Measurements from ENCODE around the gene UPF2.

The UPF2 gene

GRCh38 chr10:11881477-11882417 lies 160.9 kb downstream of the UPF2 start:
- no peak for DNase-seq

GRCh38 chr10:11881030-11881476 lies 161.6 kb downstream of the UPF2 start:
- no peak for DNase-seq

GRCh38 chr10:11880151-11881029 lies 162.2 kb downstream of the UPF2 start:
- no peak for DNase-seq

DNA sequence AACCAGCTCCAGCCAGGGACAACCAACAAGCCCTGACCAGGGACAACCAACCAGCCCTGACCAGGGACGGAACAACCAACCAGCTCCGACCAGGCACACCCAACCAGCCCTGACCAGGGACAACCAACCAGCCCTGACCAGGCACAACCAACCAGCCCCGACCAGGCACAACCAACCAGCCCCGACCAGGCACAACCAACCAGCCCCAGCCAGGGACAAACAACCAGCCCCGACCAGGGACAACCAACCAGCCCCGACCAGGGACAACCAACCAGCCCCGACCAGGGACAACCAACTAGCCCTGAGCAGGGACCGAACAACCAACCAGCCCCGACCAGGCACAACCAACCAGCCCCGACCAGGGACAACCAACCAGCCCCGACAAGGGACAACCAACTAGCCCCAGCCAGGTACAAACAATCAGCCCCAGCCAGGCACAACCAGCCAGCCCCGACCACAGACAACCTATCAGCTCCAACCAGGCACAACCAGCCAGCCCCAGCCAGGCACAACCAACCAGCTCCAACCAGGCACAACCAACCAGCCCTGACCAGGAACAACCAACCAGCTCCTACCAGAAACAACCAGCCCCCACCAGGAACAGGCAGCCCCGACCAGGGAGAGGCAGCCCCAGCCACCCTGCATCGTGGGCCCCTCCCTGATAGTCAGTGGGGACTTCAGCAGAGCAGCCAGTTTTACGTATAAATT lies 163.1 kb downstream of the UPF2 start:
- no peak for DNase-seq

DNA sequence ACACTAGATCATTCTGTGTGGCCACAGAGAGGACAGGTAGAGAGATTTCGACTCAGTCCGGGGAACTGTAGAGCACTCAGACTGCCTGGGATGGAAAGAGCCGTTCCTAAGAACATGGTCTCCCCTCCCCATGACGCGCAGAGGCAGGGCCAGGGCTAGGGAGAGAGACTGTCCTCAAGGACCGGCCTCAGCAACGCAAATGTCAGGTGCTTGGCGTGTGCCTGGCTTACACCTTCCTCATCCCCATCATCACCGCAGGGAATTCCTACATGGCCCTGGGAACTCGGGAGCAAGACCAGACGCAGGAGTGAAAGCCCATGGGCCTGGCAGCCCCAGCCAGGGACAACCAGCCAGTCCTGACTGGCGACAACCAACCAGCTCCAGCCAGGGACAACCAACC lies 163.8 kb downstream of the UPF2 start:
- no peak for DNase-seq

- DNase-seq = no peak
Measured at GRCh38 chr10:11877591-11877905, 165.1 kb downstream of the UPF2 start.

GRCh38 chr10:11876805-11877590 lies 165.6 kb downstream of the UPF2 start:
- DNase-seq = no peak

GRCh38 chr10:11876324-11876723 lies 166.3 kb downstream of the UPF2 start:
- DNase-seq = no peak

GRCh38 chr10:11875494-11876281 lies 166.9 kb downstream of the UPF2 start:
- DNase-seq = no peak

- DNase-seq = peak; percentile 10 to 23
Measured at GRCh38 chr10:11874568-11875493, 167.8 kb downstream of the UPF2 start.

GRCh38 chr10:11871466-11871865 lies 171.1 kb downstream of the UPF2 start:
- DNase-seq = no peak

GRCh38 chr10:11870900-11871400 lies 171.7 kb downstream of the UPF2 start:
- no peak for DNase-seq

DNA sequence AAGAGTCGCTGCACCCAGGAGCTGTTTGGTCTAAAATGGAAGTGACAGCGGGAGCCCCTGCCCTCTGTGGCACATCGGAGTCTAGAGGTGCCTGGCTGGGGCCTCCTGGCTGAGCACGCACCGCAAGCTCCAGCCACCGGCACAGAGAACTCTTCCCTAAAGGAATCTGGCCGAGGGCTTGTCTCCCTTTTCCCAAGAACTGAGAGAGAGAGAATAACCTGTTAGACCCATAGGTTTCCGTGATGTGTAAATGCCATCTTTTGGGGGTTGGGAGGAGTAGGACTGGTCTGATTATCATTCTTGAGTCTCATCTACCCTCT lies 172.2 kb downstream of the UPF2 start:
- no peak for DNase-seq

Data from stimulated activated CD4-positive, alpha-beta T cell treated with anti-CD3 and anti-CD28 coated beads, Interleukin-2, amount 100 ng/mL, for 48 hours (primary cell).